DOHH2 (cell line): ENCODE results near the gene DNAH14.

Experiments used
- H3F3A ChIP-seq: fragments of 200-600 bp; sonication (generic), shearing (Covaris generic); 2 replicates; pipeline ENCODE4 v1.6.0; 2016; ENCODE audit warnings: antibody characterized with exemption, mild to moderate bottlenecking; ENCODE audit not compliant: control insufficient read depth, insufficient read depth
- H3K27ac ChIP-seq: fragments of 200-600 bp; sonication (generic); 2 replicates; pipeline ENCODE4 v1.5.1; 2014; ENCODE audit warnings: low read depth, mild to moderate bottlenecking, low read length, moderate library complexity
- H3K27me3 ChIP-seq: fragments of 200-600 bp; sonication (generic); 2 replicates; pipeline ENCODE4 v1.6.1; 2014; ENCODE audit warnings: mild to moderate bottlenecking, low read length, mixed read lengths; ENCODE audit not compliant: control insufficient read depth
- H3K36me3 ChIP-seq: fragments of 200-600 bp; sonication (generic); 2 replicates; pipeline ENCODE4 v1.6.1; 2014; ENCODE audit warnings: mild to moderate bottlenecking, low read length, moderate library complexity, mixed read lengths; ENCODE audit not compliant: control insufficient read depth
- H3K4me1 ChIP-seq: fragments of 200-600 bp; sonication (generic); 2 replicates; pipeline ENCODE4 v1.6.1; 2014; ENCODE audit warnings: mild to moderate bottlenecking, low read length, mixed read lengths; ENCODE audit not compliant: control insufficient read depth
- H3K4me2 ChIP-seq: fragments of 200-600 bp; sonication (generic); 2 replicates; pipeline ENCODE4 v1.6.0; 2014; ENCODE audit warnings: mild to moderate bottlenecking, low read length, moderate library complexity
- H3K4me3 ChIP-seq: fragments of 200-600 bp; sonication (generic); 2 replicates; pipeline ENCODE4 v1.5.1; 2014; ENCODE audit warnings: mild to moderate bottlenecking, low read length, mixed read lengths
- H3K79me2 ChIP-seq: fragments of 200-600 bp; sonication (generic); 2 replicates; pipeline ENCODE4 v1.6.1; 2014; ENCODE audit warnings: mild to moderate bottlenecking, low read length, mixed read lengths; ENCODE audit not compliant: control insufficient read depth
- H3K9me2 ChIP-seq: fragments of 200-600 bp; sonication (generic); replicated peaks from 2 replicates; pipeline ENCODE4 v1.6.1; 2014; ENCODE audit warnings: mild to moderate bottlenecking, low read length, mixed read lengths; ENCODE audit not compliant: control insufficient read depth
- H3K9me3 ChIP-seq: fragments of 200-600 bp; sonication (generic); 2 replicates; pipeline ENCODE4 v1.6.1; 2014; ENCODE audit warnings: antibody characterized with exemption, low read length, mixed read lengths; ENCODE audit not compliant: control insufficient read depth, insufficient read depth
- H4K20me1 ChIP-seq: fragments of 200-600 bp; sonication (generic); 2 replicates; pipeline ENCODE4 v1.6.0; 2014; ENCODE audit warnings: low read depth, mild to moderate bottlenecking, antibody characterized with exemption, low read length, moderate library complexity; ENCODE audit not compliant: control insufficient read depth, insufficient read depth
- EZH2phosphoT487 ChIP-seq: fragments of 200-600 bp; sonication (generic); IDR thresholded peaks from 2 replicates; pipeline ENCODE4 v1.6.1; 2017; ENCODE audit warnings: borderline replicate concordance, mild to moderate bottlenecking, antibody characterized with exemption, low read length, moderate library complexity, mixed read lengths
- TF ChIP-seq, protein P1 (sequence below): fragments of 200-600 bp; sonication (generic); IDR thresholded peaks from one replicate; pipeline ENCODE4 v1.5.1; 2014; ENCODE audit warnings: antibody characterized with exemption, mild to moderate bottlenecking, low read depth, low read length; ENCODE audit not compliant: poor library complexity, severe bottlenecking

Gene DNAH14

DNA sequence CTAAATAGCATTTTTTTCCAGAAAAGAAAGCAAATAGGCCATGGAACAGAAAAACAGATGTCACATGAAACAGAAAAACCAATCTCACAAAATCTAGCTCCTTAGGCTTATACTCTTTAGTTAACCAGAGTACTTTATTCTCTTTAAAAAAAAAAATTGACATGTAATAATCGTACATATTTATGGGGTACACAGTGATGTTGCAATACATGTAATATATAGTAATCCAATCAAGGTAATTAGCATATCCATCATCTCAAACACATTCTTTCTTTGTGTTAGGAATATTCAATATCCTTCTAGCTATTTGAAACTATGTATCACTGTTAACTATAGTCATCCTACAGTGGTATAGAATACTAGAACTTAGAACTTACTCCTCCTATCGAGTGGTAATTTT, 478.3 kb downstream of the DNAH14 start:
- H3K36me3 ChIP-seq, result peaks cover 98% of the 10 kb centered on the region
- H3K4me2 ChIP-seq, result no peak overlapping the region
- H3F3A ChIP-seq, result no peaks in the 10 kb centered on the region
- no peaks in the 10 kb centered on the region for H3K9me2 ChIP-seq
- no peaks in the 10 kb centered on the region for H4K20me1 ChIP-seq
- no peaks in the 10 kb centered on the region for H3K27me3 ChIP-seq
- H3K27ac ChIP-seq, result no peak overlapping the region
- H3K4me3 ChIP-seq, result no peak overlapping the region
- no peaks in the 10 kb centered on the region for H3K4me1 ChIP-seq
- peaks cover 46% of the 10 kb centered on the region for H3K79me2 ChIP-seq
- TF ChIP-seq, protein P1, sequence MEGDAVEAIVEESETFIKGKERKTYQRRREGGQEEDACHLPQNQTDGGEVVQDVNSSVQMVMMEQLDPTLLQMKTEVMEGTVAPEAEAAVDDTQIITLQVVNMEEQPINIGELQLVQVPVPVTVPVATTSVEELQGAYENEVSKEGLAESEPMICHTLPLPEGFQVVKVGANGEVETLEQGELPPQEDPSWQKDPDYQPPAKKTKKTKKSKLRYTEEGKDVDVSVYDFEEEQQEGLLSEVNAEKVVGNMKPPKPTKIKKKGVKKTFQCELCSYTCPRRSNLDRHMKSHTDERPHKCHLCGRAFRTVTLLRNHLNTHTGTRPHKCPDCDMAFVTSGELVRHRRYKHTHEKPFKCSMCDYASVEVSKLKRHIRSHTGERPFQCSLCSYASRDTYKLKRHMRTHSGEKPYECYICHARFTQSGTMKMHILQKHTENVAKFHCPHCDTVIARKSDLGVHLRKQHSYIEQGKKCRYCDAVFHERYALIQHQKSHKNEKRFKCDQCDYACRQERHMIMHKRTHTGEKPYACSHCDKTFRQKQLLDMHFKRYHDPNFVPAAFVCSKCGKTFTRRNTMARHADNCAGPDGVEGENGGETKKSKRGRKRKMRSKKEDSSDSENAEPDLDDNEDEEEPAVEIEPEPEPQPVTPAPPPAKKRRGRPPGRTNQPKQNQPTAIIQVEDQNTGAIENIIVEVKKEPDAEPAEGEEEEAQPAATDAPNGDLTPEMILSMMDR, result no peak
- no peak for TF ChIP-seq EZH2phosphoT487
- no peaks in the 10 kb centered on the region for H3K9me3 ChIP-seq

DNA sequence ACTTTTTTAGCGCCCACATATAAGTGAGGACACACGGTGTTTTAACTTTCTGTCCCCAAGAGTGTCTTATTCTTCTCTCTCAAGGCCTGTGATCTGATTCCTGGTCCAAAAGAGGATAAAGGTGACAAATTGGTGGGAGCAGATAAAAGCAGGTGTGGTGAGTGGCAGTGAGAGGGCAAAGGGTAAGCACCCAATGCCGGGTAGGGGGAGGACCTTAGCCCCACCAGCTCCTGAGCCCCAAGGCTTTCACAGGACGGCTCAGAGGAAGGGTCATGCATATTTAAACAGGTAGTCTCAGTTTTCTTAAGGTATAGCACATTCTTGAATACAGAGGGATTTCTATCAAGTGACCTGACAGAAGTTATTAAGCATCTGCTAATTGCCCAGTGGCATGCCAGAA, 478.8 kb downstream of the DNAH14 start:
- Histone ChIP-seq H3K4me3 (no peak overlapping the region), H3K36me3 (peaks cover 98% of the 10 kb centered on the region), H3K4me1 (no peaks in the 10 kb centered on the region), H3K79me2 (peaks cover 46% of the 10 kb centered on the region), H3K9me2 (no peaks in the 10 kb centered on the region), H3K27ac (no peak overlapping the region), H3K27me3 (no peaks in the 10 kb centered on the region), H3F3A (no peaks in the 10 kb centered on the region), H3K4me2 (no peak overlapping the region), H4K20me1 (no peaks in the 10 kb centered on the region), H3K9me3 (no peaks in the 10 kb centered on the region)
- TF ChIP-seq, protein P1, result no peak
- no peak for TF ChIP-seq EZH2phosphoT487

GRCh38 chr1:225409051-225409450, 479.6 kb downstream of the DNAH14 start:
- peaks cover 54% of the 10 kb centered on the region for H3K79me2 ChIP-seq
- H3K4me3 ChIP-seq, result no peak overlapping the region
- H3K27me3 ChIP-seq, result no peaks in the 10 kb centered on the region
- H3K4me2 ChIP-seq, result no peak overlapping the region
- TF ChIP-seq EZH2phosphoT487, result no peak
- TF ChIP-seq, protein P1, result no peak
- peaks cover 98% of the 10 kb centered on the region for H3K36me3 ChIP-seq
- H3K27ac ChIP-seq, result no peak overlapping the region
- H3F3A ChIP-seq, result no peaks in the 10 kb centered on the region
- H3K9me3 ChIP-seq, result no peaks in the 10 kb centered on the region
- no peaks in the 10 kb centered on the region for H4K20me1 ChIP-seq
- H3K9me2 ChIP-seq, result no peaks in the 10 kb centered on the region
- no peaks in the 10 kb centered on the region for H3K4me1 ChIP-seq

DNA sequence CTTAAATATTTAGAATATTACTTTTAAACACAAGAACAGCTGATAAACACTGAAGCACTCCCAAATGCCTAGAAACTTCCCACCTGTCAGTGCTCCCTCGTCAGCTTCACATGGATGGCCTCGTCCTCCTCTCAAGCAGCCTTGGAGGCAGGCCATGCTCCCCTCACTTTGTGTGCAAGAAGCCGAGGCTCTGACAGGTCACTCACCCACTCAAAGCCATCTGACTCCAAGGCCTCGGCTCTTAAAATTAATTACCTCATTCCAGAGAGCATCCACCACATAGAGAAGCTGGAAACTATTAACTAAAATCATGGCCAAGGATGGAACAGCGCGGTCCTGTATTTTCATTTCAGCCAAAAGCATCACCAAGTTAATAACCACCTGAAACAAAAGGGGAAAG, 480.6 kb downstream of the DNAH14 start:
- Histone ChIP-seq H3K9me3 (no peaks in the 10 kb centered on the region), H3K27ac (no peak overlapping the region), H3K27me3 (no peaks in the 10 kb centered on the region), H3F3A (no peaks in the 10 kb centered on the region), H3K9me2 (no peaks in the 10 kb centered on the region), H3K4me3 (no peak overlapping the region), H3K36me3 (peaks cover 100% of the 10 kb centered on the region), H4K20me1 (no peaks in the 10 kb centered on the region), H3K4me2 (no peak overlapping the region), H3K4me1 (no peaks in the 10 kb centered on the region), H3K79me2 (peaks cover 64% of the 10 kb centered on the region)
- TF ChIP-seq, protein P1, result no peak
- TF ChIP-seq EZH2phosphoT487, result no peak
